CD4-positive, alpha-beta T cell treated with Interleukin-10 for 1 hour (primary cell): ENCODE measurements around the gene TSPAN4.

Experiments
- DNase-seq: peaks from one replicate; pipeline ENCODE4 v3.0.0-alpha.2; 2020

Gene TSPAN4

DNA sequence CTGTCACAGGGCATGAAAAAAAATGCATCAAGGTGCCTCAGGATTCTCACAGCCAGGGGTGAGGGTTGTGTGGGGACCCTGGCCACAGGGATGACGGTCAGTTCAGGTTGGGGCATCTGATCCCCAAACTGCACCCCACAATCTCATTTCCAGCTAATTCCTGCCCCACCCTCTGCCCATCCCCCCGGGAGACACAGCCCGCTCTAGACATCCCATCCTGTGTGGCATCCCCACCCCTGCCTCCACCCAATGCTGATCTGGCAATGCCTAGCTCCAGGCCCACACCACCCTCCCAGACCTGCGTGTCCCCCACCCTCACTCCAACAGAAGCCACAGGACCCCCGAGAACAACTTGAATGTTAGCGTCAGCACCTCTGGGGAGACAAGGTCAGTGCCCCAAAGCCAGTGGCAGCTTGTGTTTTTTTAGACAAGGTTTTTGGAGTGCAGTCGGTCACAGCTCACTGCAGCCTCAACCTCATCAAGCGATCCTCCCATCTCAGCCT, 25.3 kb downstream of the TSPAN4 start:
- DNase-seq = no peak

- DNase-seq = no peak
Observed at GRCh38 chr11:868394-868793, 25.7 kb downstream of the TSPAN4 start.

DNA sequence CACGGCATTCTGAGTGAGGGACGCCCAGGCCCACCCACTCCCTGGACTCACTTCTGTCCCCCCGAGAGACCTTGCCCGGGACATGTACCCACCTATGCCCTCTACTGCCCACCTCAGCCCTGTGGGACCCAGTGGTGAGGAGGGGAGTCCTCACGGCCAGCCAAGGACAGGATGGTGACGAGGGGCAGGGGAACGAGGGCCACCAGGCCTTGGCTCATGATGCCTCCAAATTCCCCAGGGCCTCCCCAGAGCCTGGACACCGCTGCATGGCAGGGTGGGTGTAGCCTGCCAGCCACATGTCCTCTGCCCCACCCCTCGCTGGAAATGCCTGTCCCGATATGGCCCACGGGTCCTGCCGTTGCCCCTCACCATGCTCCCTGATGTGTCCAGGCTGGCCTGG, 26.1 kb downstream of the TSPAN4 start:
- no peak for DNase-seq

DNA sequence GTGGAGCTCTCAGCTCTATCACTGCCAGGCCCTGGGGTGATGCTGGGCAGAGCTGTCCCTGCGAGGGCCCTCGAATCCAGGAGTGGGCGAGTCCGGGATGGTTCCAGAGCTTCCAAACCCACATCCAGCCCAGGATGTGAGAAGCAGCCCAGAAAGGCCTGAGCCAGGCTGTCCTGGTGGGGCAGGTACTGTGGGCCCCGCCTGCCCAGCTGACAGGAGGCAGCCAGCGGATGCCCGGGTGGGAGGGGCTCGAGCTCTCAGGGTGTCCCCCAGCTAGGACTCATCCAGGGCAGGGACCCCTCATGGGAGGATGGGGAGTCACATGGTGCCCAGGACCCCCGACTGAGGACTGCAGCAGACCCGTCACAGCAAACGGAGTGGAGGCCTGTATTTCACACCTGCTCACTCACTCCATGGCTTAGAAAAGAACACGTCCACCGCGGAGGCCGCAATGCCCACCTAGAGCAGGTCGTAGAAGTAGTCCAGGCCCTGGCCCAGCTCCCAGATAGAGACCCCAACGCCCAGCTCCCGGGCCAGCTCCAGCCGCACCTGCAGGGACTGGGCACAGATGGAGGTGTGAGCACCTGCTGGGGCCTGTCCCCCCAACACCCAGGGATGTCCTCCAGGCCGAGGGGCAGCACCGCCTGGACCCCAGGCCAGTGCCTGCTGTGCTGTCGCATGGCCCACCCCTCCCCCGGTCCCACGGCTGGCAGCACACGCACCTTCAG, 26.9 kb downstream of the TSPAN4 start:
- DNase-seq = no peak

- no peak for DNase-seq
Observed at GRCh38 chr11:870127-870413, 27.4 kb downstream of the TSPAN4 start.

DNA sequence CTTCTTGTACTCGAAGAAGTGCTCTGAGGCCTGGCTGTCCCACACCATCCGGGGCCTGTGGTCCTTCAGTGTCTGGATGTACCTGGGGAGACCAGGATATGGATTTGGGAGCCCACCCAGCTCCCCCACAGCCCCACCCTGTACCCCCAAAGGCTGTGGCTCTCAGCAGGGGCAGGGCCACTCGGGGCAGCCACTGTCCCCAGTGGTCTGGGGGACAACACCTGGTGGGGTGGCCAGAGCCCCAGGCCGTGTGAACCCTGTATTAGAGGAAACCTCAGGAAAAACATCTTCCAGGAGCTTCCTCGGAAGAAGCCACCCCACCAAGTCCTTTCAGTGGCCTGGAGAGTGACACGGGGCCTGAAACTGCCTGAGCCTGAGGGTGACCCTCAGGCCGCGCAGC, 27.8 kb downstream of the TSPAN4 start:
- DNase-seq = no peak

DNA sequence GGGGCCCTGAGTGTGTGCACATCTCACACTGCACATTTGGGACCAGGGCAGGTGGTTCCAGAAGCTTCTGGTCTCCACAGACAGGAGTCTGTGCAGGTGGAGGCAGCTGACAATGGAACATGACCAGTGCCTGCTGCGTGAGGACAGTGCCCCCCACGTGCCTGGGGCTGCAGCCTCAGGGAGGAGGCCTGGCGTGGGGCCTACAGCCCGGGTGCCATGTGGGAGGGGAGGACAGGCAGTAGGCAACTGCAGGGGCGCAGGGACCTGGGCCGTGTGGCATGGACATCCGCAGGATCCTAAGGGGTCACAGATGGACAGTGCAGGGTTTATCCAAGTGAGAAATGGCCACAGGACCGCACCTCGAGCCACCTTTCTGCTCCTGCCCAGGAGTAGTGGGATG, 28.8 kb downstream of the TSPAN4 start:
- DNase-seq = no peak

DNA sequence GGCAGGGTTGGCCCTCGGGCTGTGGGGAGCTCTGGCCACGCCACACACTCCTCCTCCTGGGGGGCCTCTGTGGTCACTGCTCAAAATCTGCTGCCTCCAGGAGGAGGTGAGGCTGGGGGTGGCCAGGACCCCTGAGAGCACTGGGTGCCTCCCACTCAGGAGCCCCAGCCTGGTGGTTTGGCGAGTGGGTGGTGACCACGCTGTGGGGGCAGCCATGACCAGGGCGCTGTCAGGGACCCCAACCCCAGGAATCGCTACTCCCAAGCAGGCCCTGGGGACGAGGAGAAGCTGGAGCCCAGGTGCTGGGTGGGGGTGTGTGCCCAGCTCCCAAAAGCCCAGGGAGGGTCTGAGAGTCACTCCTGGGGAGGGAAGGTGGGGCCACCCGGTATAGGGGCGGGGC, 30.1 kb downstream of the TSPAN4 start:
- no peak for DNase-seq

DNA sequence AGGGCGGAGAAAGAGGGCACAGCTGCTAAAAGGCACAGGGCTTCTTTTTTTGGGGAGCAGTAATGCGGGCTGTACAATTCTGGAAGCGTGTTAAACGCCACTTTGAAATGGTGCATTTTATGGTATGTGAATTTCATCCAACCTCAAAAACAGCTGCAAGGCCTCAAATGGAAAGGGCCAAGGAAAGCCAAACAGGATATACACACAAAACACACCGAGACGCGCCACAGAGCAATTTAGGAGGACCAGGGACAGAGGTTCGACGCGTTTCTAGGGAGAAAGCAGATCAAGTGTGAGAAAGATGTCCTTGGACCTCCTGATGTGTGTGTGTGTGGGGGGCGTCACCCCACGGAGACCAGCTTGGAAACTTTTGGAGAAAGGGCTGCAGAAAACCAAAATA, 31.1 kb downstream of the TSPAN4 start:
- no peak for DNase-seq

GRCh38 chr11:875203-875602, 32.6 kb downstream of the TSPAN4 start:
- no peak for DNase-seq

- DNase-seq = no peak
Observed at GRCh38 chr11:875769-876301, 33.2 kb downstream of the TSPAN4 start.

- DNase-seq = no peak
Observed at GRCh38 chr11:876545-876944, 33.9 kb downstream of the TSPAN4 start.

- peak; percentile 15 for DNase-seq
Observed at GRCh38 chr11:877565-877964, 34.9 kb downstream of the TSPAN4 start.

DNA sequence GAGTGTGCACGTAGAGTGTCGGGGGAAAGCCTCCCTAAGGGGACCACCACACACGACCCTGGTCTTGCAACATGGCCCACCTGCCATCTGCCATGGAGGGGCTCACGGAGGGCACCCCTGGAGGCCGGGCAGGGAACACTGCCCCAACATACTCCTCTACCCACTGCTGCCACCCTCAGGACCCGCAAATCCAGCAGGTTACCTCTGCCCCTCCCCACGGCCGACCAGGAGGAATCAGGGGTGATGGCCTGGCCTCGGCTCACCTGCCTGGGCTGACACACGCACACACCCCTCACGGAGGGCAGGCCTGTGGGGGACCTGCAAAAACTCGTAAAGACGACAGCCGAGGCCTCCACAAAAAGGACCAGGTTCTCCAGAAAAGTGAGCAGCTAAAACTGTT, 37.8 kb downstream of the TSPAN4 start:
- no peak for DNase-seq

DNA sequence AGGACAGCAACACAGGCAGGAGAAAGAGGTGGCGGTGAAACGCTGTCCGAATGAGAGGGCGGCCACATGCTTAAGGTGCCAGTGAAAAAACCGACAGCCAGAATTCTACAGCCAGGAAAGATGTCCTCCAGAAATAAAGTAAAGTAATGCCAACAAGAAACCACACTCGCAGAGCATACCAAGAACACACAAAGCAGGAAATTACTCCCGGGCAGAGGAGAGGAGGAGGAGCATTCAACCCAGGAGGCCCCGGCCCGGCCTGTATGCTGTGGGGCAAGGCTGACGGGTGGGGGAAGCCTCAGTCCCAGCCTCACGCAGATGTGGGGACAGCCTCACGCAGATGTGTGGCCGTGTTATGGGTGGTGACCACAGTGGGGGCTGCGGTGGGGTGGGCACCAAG, 39.9 kb downstream of the TSPAN4 start:
- no peak for DNase-seq

DNA sequence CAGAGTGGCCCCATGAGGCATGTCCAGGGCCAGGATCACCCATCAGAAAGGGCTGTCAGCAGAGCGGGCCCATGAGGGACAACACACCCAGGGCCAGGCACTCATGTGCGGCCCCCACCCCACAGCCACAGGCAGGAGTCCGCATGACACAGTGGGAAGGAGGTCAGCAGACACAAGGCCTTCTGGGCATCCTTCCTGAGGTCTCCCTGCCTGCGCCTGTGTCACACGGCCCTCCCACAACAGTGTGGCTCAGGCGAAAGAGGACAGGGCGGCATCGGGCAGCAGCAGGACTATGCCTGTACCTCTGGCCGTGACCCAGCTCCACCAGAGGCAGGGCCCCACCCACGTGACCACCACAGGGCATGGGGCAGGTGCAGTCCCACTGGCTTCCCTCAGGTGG, 40.9 kb downstream of the TSPAN4 start:
- no peak for DNase-seq

DNA sequence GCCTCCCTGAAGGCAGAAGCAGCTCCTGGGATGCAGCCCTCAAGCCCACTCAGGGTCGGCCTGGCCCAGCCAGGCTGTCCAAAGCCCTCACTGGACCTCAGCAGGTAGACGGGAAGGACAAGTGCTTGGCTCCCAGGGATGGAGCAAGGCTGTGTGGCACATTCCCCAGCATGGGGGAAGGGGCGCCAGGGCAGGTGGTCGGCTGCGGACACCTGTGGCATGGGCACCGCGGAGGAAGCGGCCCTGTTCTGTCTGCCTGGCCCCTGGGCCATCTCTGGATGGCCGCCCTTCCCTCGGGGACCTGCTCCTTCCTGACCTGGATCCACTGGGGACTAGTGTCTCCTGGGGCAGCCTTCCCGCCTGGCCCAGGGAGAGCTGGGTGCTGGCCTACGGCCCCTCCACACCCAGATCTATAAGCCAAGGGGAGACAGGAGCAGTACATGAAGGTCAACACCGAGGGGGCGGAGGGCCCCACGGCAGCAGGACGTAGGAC, 42.0 kb downstream of the TSPAN4 start:
- DNase-seq = no peak

- no peak for DNase-seq
Observed at GRCh38 chr11:886568-886967, 43.9 kb downstream of the TSPAN4 start.

GRCh38 chr11:887589-887988, 44.9 kb downstream of the TSPAN4 start:
- no peak for DNase-seq

- no peak for DNase-seq
Observed at GRCh38 chr11:888310-889212, 45.9 kb downstream of the TSPAN4 start.

DNA sequence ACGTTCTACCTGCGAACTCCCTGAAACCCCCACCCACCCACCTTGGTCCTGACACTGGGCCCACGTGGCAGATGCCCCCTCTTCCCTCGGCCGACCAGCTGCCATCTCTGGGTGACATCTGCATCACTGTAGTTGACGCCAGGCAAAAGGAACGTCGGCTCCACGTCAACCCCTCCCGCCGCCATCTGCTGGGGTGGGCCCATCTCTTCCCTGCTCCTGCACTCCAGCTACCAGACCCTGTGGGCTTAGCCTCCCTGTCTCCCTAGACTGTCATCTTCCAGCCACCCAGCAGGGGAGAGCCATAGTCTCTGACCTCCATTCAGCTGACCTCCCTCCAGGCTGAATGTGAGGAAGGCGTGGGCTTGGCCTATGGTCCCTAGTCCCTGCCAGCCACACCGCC, 46.6 kb downstream of the TSPAN4 start:
- DNase-seq = no peak

- no peak for DNase-seq
Observed at GRCh38 chr11:889687-890475, 47.2 kb downstream of the TSPAN4 start.
